Nephron (organoid): ENCODE data around the gene ELAVL3.

Source experiments
- H3K27ac Mint-ChIP-seq, 3 experiments: 2 replicates each; pipeline ENCODE4 v1.8.0; 2020; ENCODE audit warnings: mixed read lengths in 3 of 3, mild to moderate bottlenecking in 2 of 3, moderate library complexity in 1 of 3
- H3K27me3 Mint-ChIP-seq: 2 replicates; pipeline ENCODE4 v1.8.0; 2021; ENCODE audit warnings: low read depth, mild to moderate bottlenecking, moderate library complexity, mixed read lengths
- H3K36me3 Mint-ChIP-seq: 2 replicates; pipeline ENCODE4 v1.8.0; 2020; ENCODE audit warnings: low read depth, mixed read lengths
- H3K4me1 Mint-ChIP-seq: 2 replicates; pipeline ENCODE4 v1.8.0; 2020; ENCODE audit warnings: mixed read lengths
- H3K4me3 Mint-ChIP-seq, 3 experiments: 2 replicates each; pipeline ENCODE4 v1.8.0; 2020; ENCODE audit warnings: mild to moderate bottlenecking in 3 of 3, mixed read lengths in 3 of 3, moderate library complexity in 2 of 3
- H3K9me3 Mint-ChIP-seq: 2 replicates; pipeline ENCODE4 v1.8.0; 2020; ENCODE audit warnings: mixed read lengths
- TF ChIP-seq, protein P1 (sequence below), 3 experiments: fragments of 200-600 bp; sonication (generic); IDR thresholded peaks; one replicate each; pipeline ENCODE4 v1.5.0; 2021; ENCODE audit warnings: antibody characterized with exemption in 3 of 3; ENCODE audit not compliant: unreplicated experiment in 3 of 3

ELAVL3 gene

DNA sequence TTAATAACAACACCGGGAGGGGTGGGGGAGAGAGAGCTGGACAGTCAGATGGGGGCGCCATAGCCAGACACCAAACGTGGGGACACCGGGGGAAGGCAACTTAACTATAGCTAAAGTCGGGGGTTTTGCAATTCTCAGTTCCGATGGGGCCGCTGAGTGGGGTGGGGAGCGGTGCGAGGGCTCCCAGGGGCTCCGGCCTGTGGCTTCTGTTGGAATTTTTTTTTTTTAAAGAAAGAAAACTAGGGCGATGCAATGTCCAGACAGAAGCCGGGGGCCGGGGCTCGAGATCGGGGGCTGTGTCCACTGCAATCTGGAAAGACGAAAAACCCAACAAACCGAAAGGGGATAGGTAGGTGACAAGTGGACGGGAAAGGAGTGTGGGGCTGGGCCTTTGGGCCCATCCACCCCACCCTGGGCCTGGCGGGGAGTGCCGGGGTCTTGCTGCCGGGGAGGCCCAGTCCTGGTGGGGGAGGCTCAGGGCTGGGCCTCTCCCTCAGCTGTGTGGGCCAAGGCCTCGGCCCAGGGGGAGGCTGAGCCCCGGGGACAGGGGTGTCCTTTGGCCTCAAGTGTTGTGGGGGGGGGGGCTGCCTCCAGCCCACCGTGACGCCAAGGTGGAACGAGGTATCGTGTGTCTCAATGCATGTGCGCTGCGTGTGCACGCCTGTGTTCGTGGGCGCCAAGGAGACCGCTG is 28.1 kb downstream of the ELAVL3 start:
- TF ChIP-seq, protein P1, sequence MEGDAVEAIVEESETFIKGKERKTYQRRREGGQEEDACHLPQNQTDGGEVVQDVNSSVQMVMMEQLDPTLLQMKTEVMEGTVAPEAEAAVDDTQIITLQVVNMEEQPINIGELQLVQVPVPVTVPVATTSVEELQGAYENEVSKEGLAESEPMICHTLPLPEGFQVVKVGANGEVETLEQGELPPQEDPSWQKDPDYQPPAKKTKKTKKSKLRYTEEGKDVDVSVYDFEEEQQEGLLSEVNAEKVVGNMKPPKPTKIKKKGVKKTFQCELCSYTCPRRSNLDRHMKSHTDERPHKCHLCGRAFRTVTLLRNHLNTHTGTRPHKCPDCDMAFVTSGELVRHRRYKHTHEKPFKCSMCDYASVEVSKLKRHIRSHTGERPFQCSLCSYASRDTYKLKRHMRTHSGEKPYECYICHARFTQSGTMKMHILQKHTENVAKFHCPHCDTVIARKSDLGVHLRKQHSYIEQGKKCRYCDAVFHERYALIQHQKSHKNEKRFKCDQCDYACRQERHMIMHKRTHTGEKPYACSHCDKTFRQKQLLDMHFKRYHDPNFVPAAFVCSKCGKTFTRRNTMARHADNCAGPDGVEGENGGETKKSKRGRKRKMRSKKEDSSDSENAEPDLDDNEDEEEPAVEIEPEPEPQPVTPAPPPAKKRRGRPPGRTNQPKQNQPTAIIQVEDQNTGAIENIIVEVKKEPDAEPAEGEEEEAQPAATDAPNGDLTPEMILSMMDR (IDR thresholded peaks at IDR 0.05; ENCODE audit: unreplicated experiment in 3 of 3), result no peak
- H3K36me3 Mint-ChIP-seq, result no peaks in the 10 kb centered on the region

GRCh38 chr19:11451871-11452619 is 28.8 kb downstream of the ELAVL3 start:
- no peaks in the 10 kb centered on the region for H3K9me3 Mint-ChIP-seq
- TF ChIP-seq, protein P1 (IDR thresholded peaks at IDR 0.05; ENCODE audit: unreplicated experiment in 3 of 3), result no peak
- peak overlapping the region; percentile 30 to 64 (median 51) for H3K4me3 Mint-ChIP-seq
- H3K27me3 Mint-ChIP-seq, result no peaks in the 10 kb centered on the region
- no peaks in the 10 kb centered on the region for H3K36me3 Mint-ChIP-seq
- H3K4me1 Mint-ChIP-seq, result peaks cover 9% of the 10 kb centered on the region
- peak overlapping the region; percentile 46 to 80 (median 53) for H3K27ac Mint-ChIP-seq

More for the DNA sequence above, 28.1 kb downstream of the ELAVL3 start:
- peaks cover 9% of the 10 kb centered on the region for H3K4me1 Mint-ChIP-seq
- H3K4me3 Mint-ChIP-seq, result peak overlapping the region; percentile 14 to 64 (median 30)
- no peaks in the 10 kb centered on the region for H3K9me3 Mint-ChIP-seq
- peak overlapping the region; percentile 46 to 80 (median 53) for H3K27ac Mint-ChIP-seq
- H3K27me3 Mint-ChIP-seq, result no peaks in the 10 kb centered on the region

DNA sequence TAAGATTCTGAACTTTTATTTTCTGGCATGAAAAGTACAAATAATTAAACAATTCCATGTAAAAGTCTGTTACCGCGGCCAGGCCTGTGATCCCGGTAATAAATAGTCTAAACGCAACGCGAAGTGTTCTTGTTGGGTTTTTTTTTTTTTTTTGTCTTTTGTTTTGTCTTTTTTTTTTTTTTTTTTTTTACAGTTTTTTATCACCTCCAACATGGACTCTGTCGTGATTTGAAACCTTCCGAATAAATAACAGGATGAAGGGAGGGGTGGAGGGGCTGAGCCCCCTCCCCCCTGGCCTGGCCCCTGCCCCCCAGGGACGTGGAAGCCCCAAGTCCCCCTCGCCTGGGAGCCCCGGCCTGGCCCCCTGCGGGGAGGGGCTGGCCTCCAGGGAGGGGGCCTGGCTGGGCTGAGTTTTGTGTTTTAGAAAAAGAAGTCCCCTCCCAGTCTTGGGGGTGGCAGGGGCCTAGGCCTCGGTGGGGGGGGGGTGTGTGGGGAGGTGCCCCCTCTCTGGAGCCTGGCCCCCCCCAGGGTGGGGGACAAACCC is 29.4 kb downstream of the ELAVL3 start:
- TF ChIP-seq, protein P1 (IDR thresholded peaks at IDR 0.05; ENCODE audit: unreplicated experiment in 3 of 3), result no peak
- Mint-ChIP-seq H3K27ac (no peak overlapping the region), H3K4me3 (no peak overlapping the region), H3K27me3 (no peaks in the 10 kb centered on the region), H3K9me3 (no peaks in the 10 kb centered on the region), H3K36me3 (peaks cover 4% of the 10 kb centered on the region), H3K4me1 (peaks cover 9% of the 10 kb centered on the region)

- Mint-ChIP-seq H3K4me1 (peaks cover 9% of the 10 kb centered on the region), H3K4me3 (no peak overlapping the region), H3K27me3 (no peaks in the 10 kb centered on the region), H3K9me3 (no peaks in the 10 kb centered on the region), H3K36me3 (peaks cover 4% of the 10 kb centered on the region), H3K27ac (no peak overlapping the region)
- TF ChIP-seq, protein P1 (IDR thresholded peaks at IDR 0.05; ENCODE audit: unreplicated experiment in 3 of 3), result no peak
These were observed 30.1 kb downstream of the ELAVL3 start for GRCh38 chr19:11450570-11451326.

DNA sequence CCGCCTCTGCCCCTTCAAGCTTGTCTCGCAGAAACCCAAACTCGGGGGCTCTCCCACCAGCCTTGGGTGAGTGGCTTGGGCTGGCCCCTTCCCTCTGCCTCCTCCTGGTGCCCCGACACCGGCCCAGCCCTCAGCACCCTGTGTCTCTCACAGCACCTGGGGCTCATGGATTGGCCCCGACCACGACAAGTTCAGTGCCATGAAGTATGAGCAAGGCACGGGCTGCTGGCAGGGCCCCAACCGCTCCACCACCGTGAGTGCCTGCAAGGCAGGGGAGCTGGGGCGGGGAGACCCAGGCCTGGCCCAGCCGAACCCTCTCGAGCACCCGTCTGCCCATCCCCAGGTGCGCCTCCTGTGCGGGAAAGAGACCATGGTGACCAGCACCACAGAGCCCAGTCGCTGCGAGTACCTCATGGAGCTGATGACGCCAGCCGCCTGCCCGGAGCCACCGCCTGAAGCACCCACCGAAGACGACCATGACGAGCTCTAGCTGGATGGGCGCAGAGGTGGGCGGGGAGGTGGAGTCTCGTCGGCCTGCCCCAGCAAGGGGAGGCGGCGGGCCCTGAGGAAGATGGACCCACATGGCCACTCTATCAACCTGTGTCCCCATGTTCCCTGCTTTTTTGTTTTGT is 31.8 kb downstream of the ELAVL3 start:
- Mint-ChIP-seq H3K27me3 (no peaks in the 10 kb centered on the region), H3K9me3 (no peaks in the 10 kb centered on the region), H3K27ac (no peak overlapping the region), H3K36me3 (peaks cover 13% of the 10 kb centered on the region), H3K4me3 (no peak overlapping the region), H3K4me1 (peaks cover 9% of the 10 kb centered on the region)
- TF ChIP-seq, protein P1 (IDR thresholded peaks at IDR 0.05; ENCODE audit: unreplicated experiment in 3 of 3), result no peak
